ENCODE measurements around the gene JAK1.
"Not testable (repeated sequence)": the region's sequence is repeated elsewhere in the genome, so short reads cannot be mapped to it uniquely, and the experiment has no call there.

Gene JAK1

DNA sequence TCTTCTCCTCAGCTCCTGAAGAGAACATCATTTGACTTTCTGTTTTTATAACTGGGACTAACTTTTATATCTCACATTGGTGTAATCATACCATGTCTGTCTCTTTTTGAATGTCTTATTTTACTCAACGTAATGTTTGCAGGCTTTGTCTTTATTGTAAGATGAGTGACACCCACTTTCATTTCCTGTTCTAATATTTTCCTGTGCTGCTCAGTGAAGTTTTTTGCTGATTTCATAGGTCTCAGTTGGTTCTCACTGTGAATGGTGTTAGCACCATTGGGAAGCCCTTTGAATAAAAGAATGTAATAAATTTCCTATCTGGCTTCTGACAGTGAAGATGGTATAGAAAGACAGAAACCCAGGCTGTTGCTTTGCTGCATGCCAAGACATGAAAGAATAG lies 137.5 kb downstream of the JAK1 start:
- DNase-seq: peak; percentile 7

- peak; percentile 50 for DNase-seq
Observed at GRCh38 chr1:64826991-64827390, 139.4 kb downstream of the JAK1 start.

DNA sequence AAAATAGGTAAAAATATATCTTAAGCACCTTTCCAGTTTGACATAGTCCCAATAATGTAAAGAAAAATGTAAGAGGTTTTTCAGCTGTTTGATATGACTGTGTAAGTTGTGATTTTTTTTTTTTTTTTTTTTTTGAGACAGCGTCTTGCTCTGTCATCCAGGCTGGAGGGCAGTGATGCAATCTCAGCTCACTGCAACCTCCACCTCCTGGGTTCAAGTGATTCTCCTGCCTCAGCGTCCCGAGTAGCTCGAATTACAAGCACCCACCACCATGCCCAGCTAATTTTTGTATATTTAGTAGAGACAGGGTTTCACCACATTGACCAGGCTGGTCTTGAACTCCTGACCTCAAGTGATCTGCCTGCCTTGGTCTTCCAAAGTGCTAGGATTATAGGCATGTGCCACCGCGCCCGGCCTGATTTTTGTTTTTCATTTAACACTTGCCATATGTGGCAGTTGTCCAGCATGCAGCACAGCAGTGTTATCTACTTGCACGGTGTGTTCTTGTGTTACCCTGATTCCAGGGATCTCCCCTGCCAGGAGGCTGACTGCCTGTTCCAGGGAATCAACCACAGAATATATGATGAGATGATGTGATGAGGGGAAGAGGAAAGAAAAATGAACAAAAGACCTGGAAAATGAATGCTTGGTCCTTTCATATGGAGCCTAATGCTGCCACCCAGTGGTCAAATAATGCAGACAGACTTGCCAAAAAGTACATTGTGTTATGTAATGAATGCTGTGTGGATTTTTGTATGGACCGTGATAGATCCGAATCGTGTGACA lies 142.5 kb downstream of the JAK1 start:
- DNase-seq: peak; percentile 70

- no peak for DNase-seq
Observed at GRCh38 chr1:64822621-64823020, 143.7 kb downstream of the JAK1 start.

DNA sequence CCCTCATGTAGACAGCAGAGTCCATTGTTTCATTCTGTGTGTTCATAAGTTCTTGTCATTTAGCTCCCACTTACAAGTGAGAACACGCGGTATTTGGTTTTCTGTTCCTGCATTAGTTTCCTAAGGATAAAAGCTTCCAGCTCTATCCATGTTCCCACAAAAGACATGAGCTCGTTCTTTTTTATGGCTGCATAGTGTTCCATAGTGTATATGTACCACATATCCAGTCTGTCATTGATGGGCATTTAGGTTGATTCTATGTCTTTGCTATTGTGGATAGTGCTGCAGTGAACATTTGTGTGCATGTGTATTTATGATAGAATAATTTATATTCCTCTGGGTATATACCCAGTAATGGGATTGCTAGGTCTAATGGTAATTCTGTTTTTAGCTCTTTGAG lies 145.8 kb downstream of the JAK1 start:
- not testable (repeated sequence) for DNase-seq

DNA sequence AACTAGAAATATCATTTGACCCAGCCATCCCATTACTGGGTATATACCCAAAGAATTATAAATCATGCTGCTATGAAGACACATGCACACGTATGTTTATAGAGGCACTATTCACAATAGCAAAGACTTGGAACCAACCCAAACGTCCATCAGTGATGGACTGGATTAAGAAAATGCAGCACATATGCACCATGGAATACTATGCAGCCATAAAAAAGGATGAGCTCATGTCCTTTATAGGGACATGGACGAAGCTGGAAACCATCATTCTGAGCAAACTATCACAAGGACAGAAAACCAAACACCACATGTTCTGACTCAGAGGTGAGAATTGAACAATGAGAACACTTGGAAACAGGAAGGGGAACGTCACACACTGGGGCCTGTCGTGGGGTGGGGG lies 149.0 kb downstream of the JAK1 start:
- not testable (repeated sequence) for DNase-seq

GRCh38 chr1:64814427-64814826 lies 151.9 kb downstream of the JAK1 start:
- no peak for DNase-seq

DNA sequence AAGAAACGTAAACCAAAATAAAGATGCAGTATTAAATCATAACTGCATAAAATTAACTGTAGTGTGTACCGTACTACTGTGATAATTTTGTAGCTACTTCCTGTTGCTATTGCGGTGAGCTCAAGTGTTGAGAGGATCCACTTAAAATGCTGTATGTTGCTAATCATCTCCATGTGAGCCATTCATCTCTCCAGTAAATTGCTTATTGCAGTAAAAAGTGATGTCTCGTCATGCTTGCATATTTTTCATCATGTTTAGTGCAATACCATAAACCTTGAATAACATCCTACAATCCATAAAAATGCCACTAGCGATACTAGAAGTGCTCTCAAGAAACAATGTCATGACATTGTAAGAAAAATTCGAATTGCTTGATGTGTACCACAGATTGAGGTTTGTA lies 155.2 kb downstream of the JAK1 start:
- DNase-seq: no peak

DNA sequence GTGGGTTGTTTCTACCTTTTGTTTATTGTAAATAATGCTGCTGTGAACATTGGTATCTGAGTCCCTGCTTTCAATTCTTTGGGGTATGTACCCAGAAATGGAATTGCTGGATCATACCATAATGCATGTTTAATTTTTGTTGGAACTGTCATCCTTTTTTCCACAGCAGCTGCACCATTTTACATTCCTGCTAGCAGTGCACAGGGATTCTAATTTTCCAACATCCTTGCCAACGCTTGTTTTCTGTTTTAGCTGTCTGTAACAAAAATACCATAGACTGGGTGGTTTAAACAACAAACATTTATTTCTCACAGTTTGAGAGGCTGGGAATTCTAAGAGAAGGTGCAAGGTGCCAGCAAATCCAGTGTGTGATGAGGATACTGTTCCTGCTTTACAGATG lies 156.3 kb downstream of the JAK1 start:
- no peak for DNase-seq

DNA sequence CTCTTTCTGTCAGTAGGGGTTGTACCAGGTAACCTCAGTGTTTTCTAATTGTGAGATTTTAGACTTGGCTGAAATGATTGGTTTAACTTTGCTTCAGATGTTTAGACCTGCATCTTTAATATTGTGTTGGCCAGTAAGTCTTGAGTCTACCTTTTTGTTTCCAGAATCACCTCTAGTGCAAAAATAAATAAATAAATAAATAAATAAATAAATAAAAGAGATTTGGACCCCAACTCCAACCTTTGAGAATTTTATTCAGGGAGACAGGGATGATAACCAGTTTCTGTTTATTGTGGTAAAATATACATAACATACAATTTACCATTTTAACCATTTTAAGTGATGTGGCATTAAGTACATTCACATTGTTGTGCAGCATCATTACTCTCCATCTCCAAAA lies 157.0 kb downstream of the JAK1 start:
- no peak for DNase-seq

DNA sequence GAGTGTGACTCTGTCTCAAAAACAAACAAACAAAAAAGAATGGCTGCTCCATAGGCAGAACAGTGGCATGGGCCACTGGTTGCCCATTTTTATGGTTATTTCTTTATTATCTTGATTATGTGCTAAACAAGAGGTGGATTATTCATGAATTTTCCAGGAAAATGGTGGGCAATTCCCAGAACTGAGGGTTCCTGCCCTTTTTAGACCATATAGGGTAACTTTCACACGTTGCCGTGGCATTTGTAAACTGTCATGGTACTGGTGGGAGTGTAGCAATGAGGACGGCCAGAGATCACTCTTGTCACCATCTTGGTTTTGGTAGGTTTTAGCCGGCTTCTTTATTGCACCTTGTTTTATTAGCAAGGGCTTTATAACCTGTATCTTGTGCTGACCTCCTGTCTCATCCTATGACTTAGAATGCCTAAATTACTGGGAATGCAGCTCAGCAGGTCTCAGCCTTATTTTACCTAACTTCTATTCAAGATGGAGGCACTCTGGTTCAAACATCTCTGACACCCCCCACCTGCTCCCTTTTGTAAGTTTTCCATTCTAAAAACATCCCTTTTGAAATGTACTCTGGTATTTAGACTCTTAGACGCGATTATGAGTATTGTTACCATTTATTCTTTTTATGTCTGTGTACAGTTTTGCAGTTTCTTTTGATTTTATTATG lies 164.4 kb downstream of the JAK1 start:
- DNase-seq: no peak

DNA sequence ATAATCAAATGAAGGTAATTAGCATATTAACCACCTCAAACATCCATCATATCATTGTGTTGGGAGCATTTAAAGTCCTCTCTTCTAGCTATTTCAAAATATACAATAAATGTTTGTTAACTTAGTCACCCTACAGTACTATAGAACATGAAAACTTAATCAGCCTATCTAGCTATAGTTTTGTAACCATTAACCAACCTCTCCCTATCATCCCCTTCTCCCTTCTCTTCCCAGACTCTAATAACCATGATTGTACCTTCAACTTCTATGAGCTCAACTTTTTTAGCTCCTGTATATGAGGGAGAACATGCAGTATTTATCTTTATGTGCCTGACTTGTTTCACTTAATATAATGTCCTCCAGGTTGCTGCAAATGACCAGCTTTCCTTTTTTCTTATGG lies 167.5 kb downstream of the JAK1 start:
- no peak for DNase-seq

DNA sequence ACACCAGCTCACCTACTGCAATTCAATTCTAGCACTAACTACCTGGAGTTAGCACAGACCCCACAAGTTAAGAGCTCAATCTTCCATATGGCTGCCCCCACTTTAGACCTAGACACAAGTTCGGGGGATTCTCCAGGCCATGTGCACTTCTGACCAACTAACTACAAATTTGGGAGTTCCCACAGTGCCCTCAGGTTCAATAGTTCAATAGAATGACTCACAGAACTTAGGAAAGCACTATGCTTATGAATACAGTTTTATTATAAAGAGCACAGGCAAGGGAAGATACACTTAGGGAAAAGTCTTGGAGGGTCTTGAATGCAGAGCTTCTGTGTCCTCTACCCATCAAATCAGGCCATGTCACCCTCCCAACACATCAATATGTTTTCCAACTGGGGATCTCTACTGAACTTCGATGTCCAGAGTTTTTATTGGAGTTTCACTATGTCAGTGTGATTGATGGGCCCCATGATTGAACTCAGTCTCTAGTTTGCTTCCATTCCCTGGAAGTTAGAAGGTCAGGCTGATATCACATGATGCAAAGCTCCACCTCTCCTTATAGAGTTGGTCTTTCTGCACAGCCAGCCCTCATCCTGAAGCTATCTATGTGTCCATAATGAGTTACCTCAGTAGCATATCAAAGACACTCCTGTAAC lies 175.4 kb downstream of the JAK1 start:
- DNase-seq: no peak

All from activated CD4-positive, alpha-beta T cell treated with anti-CD3 and anti-CD28 coated beads, Interleukin-2, Interleukin-6, amounts not matched to agents 100 ng/mL and 50 ng/mL, durations not matched to agents 16 hours and 8 hours (primary cell).